SK-N-SH (cell line): ENCODE data around the gene IL1R2.

Experiments
- CTCF ChIP-seq: fragments of 200-600 bp; sonication (generic); IDR thresholded peaks from 2 replicates; pipeline ENCODE4 v1.6.1; 2017; ENCODE audit warnings: antibody characterized with exemption, mild to moderate bottlenecking, moderate library complexity
- JUND ChIP-seq: IDR thresholded peaks from 2 replicates; pipeline ENCODE4 v1.4.0; 2012
- MXI1 ChIP-seq: IDR thresholded peaks from 2 replicates; pipeline ENCODE4 v1.6.1; 2012; ENCODE audit warnings: mild to moderate bottlenecking, low read depth, low read length, improper control_type of control experiment
- POLR2AphosphoS5 ChIP-seq: IDR thresholded peaks from 2 replicates; pipeline ENCODE4 v1.6.1; 2012; ENCODE audit warnings: low read depth, low read length
- SIN3A ChIP-seq: IDR thresholded peaks from 2 replicates; pipeline ENCODE4 v1.6.1; 2012; ENCODE audit warnings: low read depth, mild to moderate bottlenecking, low read length, moderate library complexity, borderline replicate concordance
- SMC3 ChIP-seq: IDR thresholded peaks from 2 replicates; pipeline ENCODE4 v1.6.1; 2012; ENCODE audit warnings: low read depth, low read length, improper control_type of control experiment
- TEAD4 ChIP-seq: IDR thresholded peaks from 2 replicates; pipeline ENCODE4 v1.4.0; 2012; ENCODE audit warnings: mild to moderate bottlenecking, borderline replicate concordance; ENCODE audit not compliant: insufficient read depth
- TF ChIP-seq, protein P1 (sequence below): IDR thresholded peaks from 2 replicates; pipeline ENCODE4 v1.4.0; 2012; ENCODE audit warnings: low read depth, borderline replicate concordance
- TF ChIP-seq, protein P2 (sequence below): IDR thresholded peaks from 2 replicates; pipeline ENCODE4 v1.4.0; 2012; ENCODE audit warnings: low read depth, borderline replicate concordance

GRCh38 chr2:101967826-101968513 lies 23.8 kb upstream of the IL1R2 start:
- TF ChIP-seq POLR2AphosphoS5, result no peak
- TF ChIP-seq MXI1, result no peak
- TF ChIP-seq, protein P1, sequence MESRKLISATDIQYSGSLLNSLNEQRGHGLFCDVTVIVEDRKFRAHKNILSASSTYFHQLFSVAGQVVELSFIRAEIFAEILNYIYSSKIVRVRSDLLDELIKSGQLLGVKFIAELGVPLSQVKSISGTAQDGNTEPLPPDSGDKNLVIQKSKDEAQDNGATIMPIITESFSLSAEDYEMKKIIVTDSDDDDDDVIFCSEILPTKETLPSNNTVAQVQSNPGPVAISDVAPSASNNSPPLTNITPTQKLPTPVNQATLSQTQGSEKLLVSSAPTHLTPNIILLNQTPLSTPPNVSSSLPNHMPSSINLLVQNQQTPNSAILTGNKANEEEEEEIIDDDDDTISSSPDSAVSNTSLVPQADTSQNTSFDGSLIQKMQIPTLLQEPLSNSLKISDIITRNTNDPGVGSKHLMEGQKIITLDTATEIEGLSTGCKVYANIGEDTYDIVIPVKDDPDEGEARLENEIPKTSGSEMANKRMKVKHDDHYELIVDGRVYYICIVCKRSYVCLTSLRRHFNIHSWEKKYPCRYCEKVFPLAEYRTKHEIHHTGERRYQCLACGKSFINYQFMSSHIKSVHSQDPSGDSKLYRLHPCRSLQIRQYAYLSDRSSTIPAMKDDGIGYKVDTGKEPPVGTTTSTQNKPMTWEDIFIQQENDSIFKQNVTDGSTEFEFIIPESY, result no peak
- no peak for TF ChIP-seq SIN3A
- TF ChIP-seq SMC3, result no peak
- no peak for TF ChIP-seq JUND
- TF ChIP-seq CTCF, result no peak
- TF ChIP-seq TEAD4, result no peak
- TF ChIP-seq, protein P2, sequence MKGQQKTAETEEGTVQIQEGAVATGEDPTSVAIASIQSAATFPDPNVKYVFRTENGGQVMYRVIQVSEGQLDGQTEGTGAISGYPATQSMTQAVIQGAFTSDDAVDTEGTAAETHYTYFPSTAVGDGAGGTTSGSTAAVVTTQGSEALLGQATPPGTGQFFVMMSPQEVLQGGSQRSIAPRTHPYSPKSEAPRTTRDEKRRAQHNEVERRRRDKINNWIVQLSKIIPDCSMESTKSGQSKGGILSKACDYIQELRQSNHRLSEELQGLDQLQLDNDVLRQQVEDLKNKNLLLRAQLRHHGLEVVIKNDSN, result no peak
